A549 (cell line): ENCODE results near the gene DPPA2. TPM values are rescaled to one million over a fixed set of nuclear protein-coding genes. Genes with fewer than 3 reads are reported as not detected.

ENCODE experiments used
- ATAC-seq, 2 experiments: fragments of 200-7000 bp in 1 of 2; fragments of >200 bp in 1 of 2; cut with Nextera tagmentation in 1 of 2; cut with Tn5 transposase in 1 of 2; 3 replicates each; pipeline versions ENCODE4 v1.8.0 to v1.9.1; 2018 to 2020; ENCODE audit warnings: mild to moderate bottlenecking in 1 of 2, moderate library complexity in 1 of 2
- CTCF ChIA-PET: fragments of 300-600 bp; sonication (Branson Sonifier 250); formaldehyde crosslinking; extraction: SDS; loops from one replicate; lab custom pipeline; 2021; ENCODE audit warnings: antibody characterized with exemption, inconsistent platforms; lab: Yijun Ruan, JAX
- POLR2A ChIA-PET: fragments of 350-600 bp; formaldehyde crosslinking; extraction: SDS; loops from one replicate; lab custom pipeline; 2021; ENCODE audit warnings: antibody characterized with exemption, inconsistent platforms; lab: Yijun Ruan, JAX
- DNase-seq, 2 experiments: peaks; one replicate each; pipeline versions ENCODE4 v3.0.0 to v3.0.0-alpha.2; 2011 to 2016; ENCODE audit warnings: low read depth in 1 of 2, low spot score in 1 of 2
- FAIRE-seq: peaks from 2 replicates; lab custom pipeline; 2011; peaks lifted over from hg19 to GRCh38; lab: Jason Lieb, UNC
- H3K27ac ChIP-seq, 2 experiments: fragments of >200 bp; sonication (Bioruptor Twin); formaldehyde crosslinking; 3 replicates each; pipeline ENCODE4 v1.5.1; 2016 to 2017
- H3K4me1 ChIP-seq: fragments of >200 bp; sonication (Bioruptor Twin); formaldehyde crosslinking; 3 replicates; pipeline ENCODE4 v1.6.1; 2016
- H3K4me2 ChIP-seq: fragments of >200 bp; sonication (Bioruptor Twin); formaldehyde crosslinking; 3 replicates; pipeline ENCODE4 v1.6.1; 2016
- H3K4me3 ChIP-seq: fragments of >200 bp; sonication (Bioruptor Twin); formaldehyde crosslinking; 3 replicates; pipeline ENCODE4 v1.5.1; 2016
- H3K9me3 ChIP-seq: fragments of >200 bp; sonication (Bioruptor Twin); formaldehyde crosslinking; 3 replicates; pipeline ENCODE4 v1.6.1; 2016
- ATOH8 ChIP-seq: fragments of 250-450 bp; sonication (Bioruptor Pico); IDR thresholded peaks from 2 replicates; pipeline ENCODE4 v1.5.0; 2020; ENCODE audit warnings: low read depth, mild to moderate bottlenecking, moderate library complexity
- BCL3 ChIP-seq: fragments of >200 bp; sonication (Bioruptor Twin); formaldehyde crosslinking; IDR thresholded peaks from 3 replicates; pipeline ENCODE4 v1.6.1; 2016
- CBX2 ChIP-seq: fragments of 200-600 bp; sonication (generic); IDR thresholded peaks from 2 replicates; pipeline ENCODE4 v1.6.1; 2016; ENCODE audit warnings: low read depth, mild to moderate bottlenecking, borderline replicate concordance
- CBX8 ChIP-seq: fragments of 200-600 bp; sonication (generic); IDR thresholded peaks from 2 replicates; pipeline ENCODE4 v1.6.1; 2016
- CEBPB ChIP-seq, 2 experiments: fragments of >200 bp in 1 of 2; sonication (Bioruptor Twin) in 1 of 2; formaldehyde crosslinking in 1 of 2; IDR thresholded peaks; 2 replicates each; pipeline ENCODE4 v1.6.1; 2012 to 2016
- CHD4 ChIP-seq: fragments of 200-600 bp; sonication (generic); IDR thresholded peaks from 2 replicates; pipeline ENCODE4 v1.6.1; 2016; ENCODE audit warnings: antibody characterized with exemption, mild to moderate bottlenecking, borderline replicate concordance
- CTCF ChIP-seq: fragments of >200 bp; sonication (Bioruptor Twin); formaldehyde crosslinking; IDR thresholded peaks from 3 replicates; pipeline ENCODE4 v1.5.1; 2016
- EHMT2 ChIP-seq: fragments of 200-600 bp; sonication (generic); IDR thresholded peaks from 2 replicates; pipeline ENCODE4 v1.6.1; 2016; ENCODE audit warnings: antibody characterized with exemption, low read depth, mild to moderate bottlenecking, moderate library complexity
- ESRRA ChIP-seq: fragments of 150-350 bp; IDR thresholded peaks from 2 replicates; pipeline ENCODE4 v1.6.1; 2014; ENCODE audit warnings: mild to moderate bottlenecking, low read length, borderline replicate concordance
- FOSB ChIP-seq: fragments of 250-450 bp; sonication (Bioruptor Pico); IDR thresholded peaks from 2 replicates; pipeline ENCODE4 v1.5.0; 2020; ENCODE audit warnings: mild to moderate bottlenecking, moderate library complexity
- FOSL2 ChIP-seq, 2 experiments: fragments of 450-650 bp in 1 of 2; fragments of >200 bp in 1 of 2; sonication (Bioruptor Twin) in 1 of 2; formaldehyde crosslinking; IDR thresholded peaks; 2 replicates each; pipeline versions ENCODE4 v1.5.0 to v1.6.1; 2016 to 2020; ENCODE audit warnings: mild to moderate bottlenecking in 1 of 2, moderate library complexity in 1 of 2
- GATA3 ChIP-seq: IDR thresholded peaks from 2 replicates; pipeline ENCODE4 v1.6.1; 2012; ENCODE audit warnings: borderline replicate concordance
- HOXB13 ChIP-seq: fragments of 250-450 bp; sonication (Bioruptor Pico); IDR thresholded peaks from 2 replicates; pipeline ENCODE4 v1.5.0; 2020; ENCODE audit warnings: low read depth, mild to moderate bottlenecking, moderate library complexity
- HOXB5 ChIP-seq: fragments of 250-450 bp; sonication (Bioruptor Pico); IDR thresholded peaks from 2 replicates; pipeline ENCODE4 v1.5.0; 2020; ENCODE audit warnings: mild to moderate bottlenecking, moderate library complexity
- JUNB ChIP-seq: fragments of >200 bp; sonication (Bioruptor Twin); formaldehyde crosslinking; IDR thresholded peaks from 2 replicates; pipeline ENCODE4 v1.6.1; 2016
- MYC ChIP-seq: IDR thresholded peaks from 2 replicates; pipeline ENCODE4 v1.6.1; 2012; ENCODE audit warnings: mild to moderate bottlenecking, inconsistent platforms, low read length, improper control_type of control experiment, borderline replicate concordance
- NFE2L2 ChIP-seq: fragments of 150-350 bp; conservative IDR thresholded peaks from 2 replicates; pipeline ENCODE4 v1.6.1; 2014; ENCODE audit warnings: low read length
- PHF8 ChIP-seq: fragments of 200-600 bp; sonication (generic); IDR thresholded peaks from 2 replicates; pipeline ENCODE4 v1.6.1; 2016; ENCODE audit warnings: low read depth, mild to moderate bottlenecking, antibody characterized with exemption, moderate library complexity, borderline replicate concordance
- POLR2A ChIP-seq: IDR thresholded peaks from 2 replicates; pipeline ENCODE4 v1.6.1; 2012; ENCODE audit warnings: mild to moderate bottlenecking, low read length
- RARB ChIP-seq: fragments of 250-450 bp; sonication (Bioruptor Pico); IDR thresholded peaks from 2 replicates; pipeline ENCODE4 v1.8.0; 2021; ENCODE audit warnings: mild to moderate bottlenecking, moderate library complexity
- REST ChIP-seq: fragments of 200-600 bp; sonication (generic); IDR thresholded peaks from 2 replicates; pipeline ENCODE4 v1.6.1; 2016; ENCODE audit warnings: antibody characterized with exemption, mild to moderate bottlenecking, moderate library complexity
- RNF2 ChIP-seq: fragments of 200-600 bp; sonication (generic); IDR thresholded peaks from 2 replicates; pipeline ENCODE4 v1.6.1; 2016; ENCODE audit warnings: low read depth, mild to moderate bottlenecking, antibody characterized with exemption, moderate library complexity, borderline replicate concordance
- SREBF2 ChIP-seq: fragments of 450-650 bp; IDR thresholded peaks from 2 replicates; pipeline ENCODE4 v1.6.1; 2014; ENCODE audit warnings: mild to moderate bottlenecking, moderate library complexity
- ZC3H11A ChIP-seq: fragments of 450-650 bp; IDR thresholded peaks from 2 replicates; pipeline ENCODE4 v1.6.1; 2014; ENCODE audit warnings: antibody characterized with exemption, mild to moderate bottlenecking
- ZNF302 ChIP-seq: fragments of 250-450 bp; sonication (Bioruptor Pico); IDR thresholded peaks from 2 replicates; pipeline ENCODE4 v1.9.0; 2021; ENCODE audit warnings: inconsistent platforms, mild to moderate bottlenecking, moderate library complexity
- whole genome bisulfite sequencing: methylation state at CpG from one replicate; pipeline ENCODE4 v1.1.6; 2017; ENCODE audit errors: missing lambda C conversion rate; 5-methylcytosine and 5-hydroxymethylcytosine counted together
- polyA plus RNA-seq, 4 experiments: library from polyadenylated mRNA; depleted of rRNA in 3 of 4; stranded (reverse); fragments of >200 nt; fragmentation: RNase III in 1 of 4; extraction: RNeasy Plus Mini Kit Qiagen cat#74134 plus additional on column Dnase treatment in 1 of 4; gene quantifications; 2 replicates in 3 of 4; 3 replicates in 1 of 4; pipeline ENCODE4 v1.2.3, GENCODE V29; 2011 to 2017
- TF ChIP-seq, protein P1 (sequence below): fragments of 450-650 bp; IDR thresholded peaks from 2 replicates; pipeline ENCODE4 v1.6.1; 2014; ENCODE audit warnings: antibody characterized with exemption
- TF ChIP-seq, protein P2 (sequence below): fragments of 150-350 bp; IDR thresholded peaks from 2 replicates; pipeline ENCODE4 v1.6.1; 2014; ENCODE audit warnings: low read depth, mild to moderate bottlenecking, low read length

DPPA2 gene
- polyA plus RNA-seq, 2 of the 4 experiments (the other 2 are of a cell fraction) = not detected

DNA sequence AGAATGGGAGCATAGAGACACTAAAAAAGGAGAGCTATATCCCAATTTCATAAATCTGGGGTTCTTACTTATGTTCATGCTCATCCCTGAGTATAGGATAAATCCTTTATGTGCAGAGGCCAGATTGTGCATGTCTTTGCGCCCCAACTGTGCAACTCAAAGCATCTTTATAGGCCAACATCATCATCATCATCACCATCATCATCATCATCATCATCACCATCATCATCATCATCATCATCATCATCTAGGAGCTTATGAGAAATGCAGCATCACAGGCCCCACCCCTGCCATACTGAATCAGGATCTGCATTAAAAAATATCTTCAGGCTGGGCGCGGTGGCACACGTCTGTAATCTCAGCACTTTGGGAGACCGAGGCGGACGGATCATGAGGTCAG, 45.5 kb downstream of the DPPA2 start (continued):
- TF ChIP-seq CBX2 = no peak
- TF ChIP-seq CBX8 = no peak
- TF ChIP-seq FOSL2 (IDR thresholded peaks at IDR 0.05) = no peak
- TF ChIP-seq FOSL2 (CRISPR knock-in tag; IDR thresholded peaks at IDR 0.05) = no peak
- TF ChIP-seq CEBPB (IDR thresholded peaks at IDR 0.05) = no peak
- TF ChIP-seq CTCF = no peak
- TF ChIP-seq EHMT2 = no peak
- TF ChIP-seq JUNB = no peak
- no peak for TF ChIP-seq MYC
- TF ChIP-seq NFE2L2 = no peak
- TF ChIP-seq, protein P1, sequence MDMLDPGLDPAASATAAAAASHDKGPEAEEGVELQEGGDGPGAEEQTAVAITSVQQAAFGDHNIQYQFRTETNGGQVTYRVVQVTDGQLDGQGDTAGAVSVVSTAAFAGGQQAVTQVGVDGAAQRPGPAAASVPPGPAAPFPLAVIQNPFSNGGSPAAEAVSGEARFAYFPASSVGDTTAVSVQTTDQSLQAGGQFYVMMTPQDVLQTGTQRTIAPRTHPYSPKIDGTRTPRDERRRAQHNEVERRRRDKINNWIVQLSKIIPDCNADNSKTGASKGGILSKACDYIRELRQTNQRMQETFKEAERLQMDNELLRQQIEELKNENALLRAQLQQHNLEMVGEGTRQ = no peak
- no peak for TF ChIP-seq HOXB5
- TF ChIP-seq SREBF2 = no peak
- TF ChIP-seq CHD4 = no peak

GRCh38 chr3:109269577-109270275, 46.6 kb downstream of the DPPA2 start:
- H3K27ac ChIP-seq = no peak overlapping the region
- CTCF ChIA-PET = no interaction called here
- DNase-seq (no peak), FAIRE-seq (no peak), ATAC-seq (no peak)
- H3K9me3 ChIP-seq = no peaks in the 10 kb centered on the region
- no peak overlapping the region for H3K4me3 ChIP-seq
- H3K4me2 ChIP-seq = no peak overlapping the region
- POLR2A ChIA-PET = no interaction called here
- 63% methylated on average over 6 of the region's 6 CpGs for WGBS
- H3K4me1 ChIP-seq = no peaks in the 10 kb centered on the region
- TF ChIP-seq CHD4 (no peak), ATOH8 (CRISPR knock-in tag) (no peak), GATA3 (no peak), ZNF302 (CRISPR knock-in tag) (no peak), RARB (no peak), ESRRA (no peak), CBX8 (no peak), REST (no peak), FOSB (CRISPR knock-in tag) (no peak), MYC (no peak), POLR2A (no peak), RNF2 (no peak), BCL3 (no peak), ZC3H11A (no peak), PHF8 (no peak), HOXB13 (no peak)
- TF ChIP-seq, protein P2, sequence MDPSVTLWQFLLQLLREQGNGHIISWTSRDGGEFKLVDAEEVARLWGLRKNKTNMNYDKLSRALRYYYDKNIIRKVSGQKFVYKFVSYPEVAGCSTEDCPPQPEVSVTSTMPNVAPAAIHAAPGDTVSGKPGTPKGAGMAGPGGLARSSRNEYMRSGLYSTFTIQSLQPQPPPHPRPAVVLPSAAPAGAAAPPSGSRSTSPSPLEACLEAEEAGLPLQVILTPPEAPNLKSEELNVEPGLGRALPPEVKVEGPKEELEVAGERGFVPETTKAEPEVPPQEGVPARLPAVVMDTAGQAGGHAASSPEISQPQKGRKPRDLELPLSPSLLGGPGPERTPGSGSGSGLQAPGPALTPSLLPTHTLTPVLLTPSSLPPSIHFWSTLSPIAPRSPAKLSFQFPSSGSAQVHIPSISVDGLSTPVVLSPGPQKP = no peak
- TF ChIP-seq, protein P1 = no peak
